Peyer's patch (tissue), 4 donors: ENCODE data around the gene DNAJC3.

Experiments used
- CTCF ChIP-seq, 6 experiments: fragments of 450-650 bp in 4 of 6; fragments of 200-600 bp in 2 of 6; sonication (generic) in 1 of 6; IDR thresholded peaks; one replicate each; pipeline ENCODE4 v1.5.1; 2017 to 2019; ENCODE audit warnings: antibody characterized with exemption in 6 of 6, mild to moderate bottlenecking in 3 of 6, moderate library complexity in 1 of 6
- POLR2A ChIP-seq, 2 donors: fragments of 450-650 bp; IDR thresholded peaks; one replicate each; pipeline ENCODE4 v1.5.1; 2017; ENCODE audit warnings: antibody characterized with exemption in 2 of 2, mild to moderate bottlenecking in 2 of 2, moderate library complexity in 2 of 2

- no peak for TF ChIP-seq CTCF (IDR thresholded peaks at IDR 0.05)
- no peak for TF ChIP-seq POLR2A (IDR thresholded peaks at IDR 0.05)
Observed at GRCh38 chr13:95642999-95643398, 33.9 kb upstream of the DNAJC3 start.
